22Rv1 (cell line): Measurements from ENCODE around the gene FGFR1OP2.
A peak's percentile ranks its signal among the peaks of the same experiment; 100 is the strongest.

Experiments used
- CTCF ChIP-seq: fragments of 450-650 bp; IDR thresholded peaks from 2 replicates; pipeline ENCODE4 v1.5.1; 2017; ENCODE audit warnings: mild to moderate bottlenecking
- ZFX ChIP-seq: fragments of 450-650 bp; IDR thresholded peaks from 2 replicates; pipeline ENCODE4 v1.6.1; 2017; ENCODE audit warnings: antibody characterized with exemption, borderline replicate concordance

- peak; percentile 100 for TF ChIP-seq CTCF
- no peak for TF ChIP-seq ZFX
Observed at GRCh38 chr12:27014085-27014858, 76.0 kb downstream of the FGFR1OP2 start, which contains the start of gene TM7SF3.
